COLO668 (cell line): ENCODE measurements around the gene RNASEH1.
"Not testable (repeated sequence)": the region's sequence is repeated elsewhere in the genome, so short reads cannot be mapped to it uniquely, and the experiment has no call there.

ENCODE experiments used
- DNase-seq: peaks from one replicate; lab custom pipeline; 2025; ENCODE audit not compliant: unreplicated experiment; lab: John Stamatoyannopoulos, UW

Gene RNASEH1

DNA sequence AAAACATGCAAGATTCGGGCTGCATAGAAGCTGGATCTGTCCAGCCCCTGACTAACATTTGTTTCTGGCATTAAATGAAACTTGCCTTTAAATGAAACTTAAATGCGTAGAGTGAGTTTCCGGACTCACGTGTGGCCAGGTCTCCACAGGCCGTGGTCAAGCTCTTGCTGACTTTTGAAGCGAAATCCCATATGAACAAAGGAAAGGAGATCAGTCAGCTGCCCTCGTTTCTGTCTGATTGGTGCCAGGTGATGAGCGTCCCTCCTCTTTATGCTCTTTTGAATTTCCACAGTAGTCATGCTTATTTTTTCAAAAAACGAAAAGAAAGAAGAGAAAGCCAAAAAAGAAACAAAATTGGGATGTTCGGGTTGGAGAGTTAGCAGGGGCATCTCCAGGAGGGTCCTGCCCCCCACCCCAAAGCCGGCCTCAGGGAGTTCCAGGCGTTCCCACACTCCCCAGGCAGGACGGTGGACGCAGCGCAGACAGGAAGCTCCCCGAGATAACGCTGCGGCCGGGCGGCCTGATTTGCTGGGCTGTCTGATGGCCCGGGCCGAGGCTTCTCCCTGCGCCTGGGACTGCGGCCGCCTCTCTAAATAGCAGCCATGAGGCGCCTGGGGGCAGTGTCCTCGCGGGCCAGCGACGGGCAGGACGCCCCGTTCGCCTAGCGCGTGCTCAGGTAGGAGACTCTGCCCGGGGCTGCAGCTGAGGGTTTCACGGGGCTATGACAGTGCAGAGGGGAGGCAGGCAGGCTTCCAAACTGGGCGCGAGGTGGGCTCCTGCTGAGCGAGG is 36.6 kb upstream of the RNASEH1 start, which contains the start of gene COLEC11:
TSS of gene COLEC11 (plus strand) at position 620 of the 789 bp plus-strand sequence. CDS start 9,229 bp downstream, outside the sequence.
- DNase-seq: no peak

DNA sequence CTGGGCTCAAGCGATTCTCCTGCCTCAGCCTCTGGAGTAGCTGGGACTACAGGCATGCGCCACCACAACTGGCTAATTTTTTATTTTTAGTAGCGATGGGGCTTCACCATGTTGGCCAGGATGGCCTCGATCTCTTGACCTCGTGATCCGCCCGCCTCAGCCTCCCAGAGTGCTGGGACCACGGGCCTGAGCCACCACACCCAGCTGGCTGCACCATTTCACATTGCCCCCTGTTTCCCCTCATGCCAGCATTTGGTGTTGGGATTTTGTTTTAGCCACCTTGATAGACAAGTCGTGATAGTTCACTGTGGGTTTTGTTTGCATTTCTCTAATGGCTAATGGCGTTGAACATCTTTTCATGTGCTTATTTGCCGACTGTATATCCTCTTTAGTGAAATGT is 31.0 kb upstream of the RNASEH1 start:
- no peak for DNase-seq

DNA sequence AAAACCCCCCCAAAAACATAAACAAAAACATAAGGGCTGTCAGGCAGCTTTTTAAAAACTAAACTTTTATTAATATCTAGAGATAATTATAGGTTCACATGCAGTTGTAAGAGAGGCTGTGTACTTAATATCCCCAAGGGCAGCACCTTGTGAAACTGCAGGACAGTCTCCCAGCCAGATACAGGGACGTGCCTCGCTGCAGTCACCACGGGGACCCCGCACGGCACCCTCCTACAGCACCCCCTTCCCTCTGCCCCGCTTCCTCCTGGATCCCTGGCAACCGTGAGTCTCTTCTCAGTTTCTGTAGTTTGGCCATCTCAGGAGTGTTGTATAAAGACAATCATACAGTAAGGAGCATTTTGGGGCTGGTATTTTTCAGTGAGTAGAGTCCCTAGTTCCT is 30.0 kb upstream of the RNASEH1 start:
- DNase-seq: no peak

DNA sequence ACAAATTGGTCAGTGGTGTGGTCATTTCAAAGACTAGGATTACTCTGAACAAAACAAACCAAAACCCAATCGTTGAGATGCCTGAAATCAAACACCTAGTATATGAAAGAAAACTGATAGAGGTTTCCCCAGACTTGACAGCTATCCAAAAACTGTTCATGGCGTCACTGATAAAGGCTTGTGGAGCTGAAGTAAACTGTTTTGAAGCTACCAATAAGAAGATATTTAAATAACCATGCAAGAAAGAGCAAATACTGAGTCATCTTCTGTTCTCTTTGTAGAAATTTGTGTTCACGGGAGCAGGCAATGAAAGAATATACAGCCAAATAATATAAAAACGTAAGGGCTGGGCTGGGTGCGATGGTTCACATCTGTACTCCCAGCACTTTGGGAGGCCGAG is 29.3 kb upstream of the RNASEH1 start:
- no peak for DNase-seq

DNA sequence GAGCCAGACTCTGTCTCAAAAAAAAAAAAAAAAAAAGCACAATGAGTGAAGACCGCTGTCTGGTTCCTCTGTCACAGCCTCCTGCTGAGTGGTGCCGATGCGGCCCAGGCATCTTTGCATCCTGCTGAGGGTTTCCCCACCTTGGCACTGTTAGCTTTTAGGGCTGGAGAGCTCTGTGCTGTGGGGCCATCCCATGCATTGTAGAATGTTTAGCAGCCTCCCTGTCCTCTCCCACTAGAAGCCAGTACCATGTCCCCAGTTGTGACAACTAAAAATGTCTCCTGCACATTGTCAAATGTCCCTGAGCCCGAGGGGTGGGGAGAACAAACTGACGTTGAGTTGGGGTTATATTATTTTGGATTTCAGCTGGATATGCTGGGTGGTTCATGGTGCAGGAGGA is 28.9 kb upstream of the RNASEH1 start:
- no peak for DNase-seq

DNA sequence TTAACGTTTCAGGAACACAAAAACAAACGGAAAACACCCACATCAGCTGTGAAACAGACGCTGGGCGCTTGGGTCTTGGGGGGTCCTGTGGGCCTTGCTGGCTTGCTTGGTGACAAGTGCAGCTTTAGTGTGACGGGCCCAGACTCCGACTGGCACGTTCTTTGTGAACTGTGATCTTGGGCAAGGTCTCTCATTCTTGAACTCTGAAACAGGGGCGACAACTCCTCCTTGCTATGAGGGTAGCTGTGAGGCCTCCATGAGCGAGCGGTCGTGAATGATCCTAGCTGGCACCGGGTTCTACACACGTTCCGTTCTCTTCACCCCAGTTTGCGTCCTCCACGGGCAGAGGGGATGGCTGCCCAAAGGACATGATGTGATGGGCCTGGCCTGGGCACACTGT is 28.1 kb upstream of the RNASEH1 start:
- DNase-seq: no peak

DNA sequence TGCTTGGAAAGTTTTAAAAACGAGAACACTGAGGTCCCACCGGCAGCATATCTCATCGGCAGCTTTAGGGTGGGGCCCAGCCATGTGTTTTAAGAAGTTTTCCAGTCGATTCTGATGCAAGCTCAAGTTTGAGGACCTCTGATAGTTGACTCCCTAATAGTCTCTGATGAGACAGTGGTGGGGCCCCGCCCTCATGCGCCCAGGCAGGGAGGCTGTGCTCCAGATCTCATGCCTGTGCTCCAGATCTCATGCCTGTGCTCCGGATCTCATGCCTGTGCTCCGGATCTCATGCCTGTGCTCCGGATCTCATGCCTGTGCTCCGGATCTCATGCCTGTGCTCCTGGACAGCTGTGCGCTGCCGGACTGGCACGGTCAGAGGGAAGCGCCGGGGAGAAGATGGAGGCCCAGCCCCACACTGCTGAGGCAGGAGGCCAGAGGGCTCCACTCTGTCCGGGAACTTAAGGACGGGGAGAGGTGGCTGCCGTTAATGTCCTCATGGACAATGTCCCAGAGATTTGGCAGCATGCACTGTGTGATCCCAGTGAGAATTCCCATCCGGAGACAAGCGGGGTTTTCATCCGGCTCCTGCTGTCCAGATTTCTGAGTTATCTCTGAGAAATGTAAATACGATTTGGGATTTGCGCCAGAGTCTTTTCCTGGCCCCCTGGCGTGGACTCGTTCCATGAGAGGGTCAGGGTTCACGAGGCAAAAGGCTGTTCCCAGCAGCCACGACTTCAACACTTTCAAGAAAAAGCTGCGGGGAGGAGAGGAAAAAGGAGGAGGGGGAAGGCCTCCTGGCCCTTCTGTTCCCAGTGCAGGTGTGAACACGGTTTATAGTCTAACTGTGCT is 27.4 kb upstream of the RNASEH1 start:
- DNase-seq: no peak

DNA sequence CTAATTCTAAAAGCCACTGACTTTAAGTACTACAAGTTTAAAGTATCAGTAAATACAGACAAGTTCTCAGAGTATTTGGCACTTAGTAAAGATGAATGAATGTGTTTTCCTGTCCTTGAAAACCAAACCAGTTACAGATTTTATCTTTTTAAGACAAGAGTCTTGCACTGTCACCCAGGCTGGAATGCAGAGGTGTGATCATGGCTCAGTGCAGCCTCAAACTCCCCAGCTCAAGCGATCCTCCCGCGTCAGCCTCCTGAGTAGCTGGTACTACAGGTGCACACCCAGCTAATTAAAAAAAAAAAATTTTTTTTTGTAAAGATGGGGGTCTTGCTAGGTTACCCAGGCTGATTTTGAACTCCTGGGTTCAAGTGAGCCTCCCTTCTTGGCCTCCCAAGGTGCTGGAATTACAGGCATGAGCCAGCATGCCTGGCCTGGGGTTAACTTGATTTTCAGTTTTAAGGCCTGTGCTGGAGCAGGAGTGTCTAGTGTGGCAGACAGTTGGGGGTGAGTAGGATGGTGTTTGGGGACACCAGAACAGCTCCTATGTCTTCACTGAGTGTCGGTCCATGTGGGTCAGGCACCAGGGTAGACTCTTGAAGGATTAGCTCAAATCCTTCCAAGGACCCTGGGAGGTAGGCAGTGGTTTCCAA is 26.6 kb upstream of the RNASEH1 start:
- DNase-seq: no peak

DNA sequence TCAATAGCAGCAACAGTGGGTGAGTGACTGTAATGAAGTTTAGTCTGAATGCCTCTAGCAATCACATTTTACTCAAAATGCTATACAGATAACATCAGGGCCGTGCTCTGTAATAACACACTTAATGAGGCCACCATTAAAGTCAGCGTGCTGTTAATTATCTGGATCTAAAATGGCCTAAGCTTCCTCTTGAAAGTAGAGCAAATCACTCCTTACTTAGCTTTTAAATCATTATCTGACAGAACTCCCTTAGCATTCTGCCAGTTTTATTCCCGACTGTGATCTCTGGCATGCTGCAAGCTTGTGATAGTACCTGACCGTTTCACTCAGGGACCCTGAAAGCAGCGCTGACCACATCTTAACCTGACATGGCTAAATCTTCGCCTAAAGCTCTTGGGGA is 25.9 kb upstream of the RNASEH1 start:
- no peak for DNase-seq

DNA sequence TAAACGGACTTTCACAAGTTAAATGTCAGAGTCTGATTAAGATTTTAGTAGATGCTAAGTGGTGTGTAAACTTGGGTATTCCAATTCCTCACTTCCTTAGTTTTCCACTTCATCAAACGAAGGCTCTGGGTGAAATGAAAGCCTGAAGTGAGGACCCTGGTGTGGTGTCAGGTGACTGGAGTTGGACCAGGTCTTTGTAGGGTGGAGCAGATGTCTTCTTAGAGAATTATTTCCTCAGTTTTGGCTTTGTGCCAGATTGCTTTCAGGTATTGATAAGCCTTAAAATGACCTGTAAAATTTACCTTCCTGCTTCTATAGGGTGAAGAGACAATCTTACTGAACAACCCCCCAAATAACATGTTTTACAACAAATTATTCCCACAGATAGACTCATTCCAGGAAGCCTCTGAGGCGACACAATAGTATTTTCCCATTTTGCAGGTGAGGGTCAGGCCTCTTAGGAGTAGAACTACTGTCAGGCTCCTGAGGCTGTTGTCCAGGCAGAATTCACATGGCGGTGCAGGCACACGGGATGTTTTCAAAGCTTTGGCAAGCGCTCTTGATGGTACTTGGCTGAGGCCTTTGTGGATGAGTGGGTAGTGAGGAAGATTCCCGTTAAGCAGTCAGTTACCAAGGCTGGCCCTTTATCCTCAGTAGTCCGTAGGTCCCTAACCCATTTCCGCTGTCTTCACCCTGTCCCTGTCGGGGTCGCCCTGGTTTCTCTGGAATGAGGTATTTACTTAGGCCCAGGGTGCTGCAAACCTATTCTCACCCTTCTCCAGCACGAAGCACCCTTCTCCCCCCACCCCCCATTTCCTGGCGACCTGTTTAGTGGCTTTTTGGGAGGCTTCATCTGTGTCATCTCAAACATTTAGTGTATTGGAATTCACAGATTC is 23.5 kb upstream of the RNASEH1 start:
- no peak for DNase-seq

DNA sequence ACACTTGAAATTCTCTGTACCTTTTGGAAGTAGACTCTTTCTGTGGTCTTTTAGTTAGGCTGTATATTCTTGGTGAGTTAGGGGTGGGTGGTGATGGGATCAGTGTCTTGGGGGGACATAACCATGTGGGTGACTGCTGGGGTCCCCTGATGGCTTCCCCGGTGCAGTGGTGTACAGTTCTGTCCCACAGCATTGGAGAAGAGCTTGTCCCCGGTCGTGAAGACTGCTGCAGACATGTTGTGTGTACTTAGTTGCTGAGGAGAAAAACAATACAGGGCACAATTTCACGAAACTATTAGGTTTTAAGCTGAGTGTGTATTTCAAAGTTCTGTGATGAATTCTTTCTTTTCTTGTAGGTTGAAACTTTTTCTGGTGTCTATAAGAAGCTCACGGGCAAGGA is 22.3 kb upstream of the RNASEH1 start:
- no peak for DNase-seq

DNA sequence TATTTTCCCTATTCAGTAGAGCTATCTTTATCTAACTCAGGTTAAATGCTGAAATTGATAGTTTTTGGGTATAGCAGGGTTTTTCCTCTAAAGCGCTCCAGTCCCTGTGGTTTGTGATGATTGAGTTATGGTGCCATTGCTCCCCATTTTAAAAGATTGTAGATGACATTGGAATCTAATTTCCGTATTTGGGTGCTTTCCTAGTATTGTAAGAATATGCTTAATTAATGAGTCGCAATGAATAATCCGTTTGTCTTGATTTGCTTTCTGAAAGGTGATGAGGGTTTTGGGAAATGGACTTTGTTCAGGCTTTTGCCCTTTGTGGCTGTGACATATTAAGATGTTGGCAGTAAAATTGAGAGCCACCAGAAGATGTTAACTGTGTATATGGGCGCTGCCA is 20.9 kb upstream of the RNASEH1 start:
- DNase-seq: no peak

DNA sequence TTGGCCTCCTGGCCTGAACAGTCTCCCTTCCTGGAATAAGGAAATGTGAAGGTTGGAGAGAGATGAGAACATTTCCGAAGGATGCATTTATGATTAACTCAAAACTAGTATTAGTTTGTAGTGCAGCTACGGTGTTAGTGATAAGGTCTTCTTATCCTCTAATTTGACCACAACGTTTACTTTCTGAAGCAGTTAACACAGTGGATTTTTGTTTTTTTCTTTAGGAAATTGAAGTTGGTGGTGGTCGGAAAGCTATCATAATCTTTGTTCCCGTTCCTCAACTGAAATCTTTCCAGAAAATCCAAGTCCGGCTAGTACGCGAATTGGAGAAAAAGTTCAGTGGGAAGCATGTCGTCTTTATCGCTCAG is 18.1 kb upstream of the RNASEH1 start:
- DNase-seq: not testable (repeated sequence)

DNA sequence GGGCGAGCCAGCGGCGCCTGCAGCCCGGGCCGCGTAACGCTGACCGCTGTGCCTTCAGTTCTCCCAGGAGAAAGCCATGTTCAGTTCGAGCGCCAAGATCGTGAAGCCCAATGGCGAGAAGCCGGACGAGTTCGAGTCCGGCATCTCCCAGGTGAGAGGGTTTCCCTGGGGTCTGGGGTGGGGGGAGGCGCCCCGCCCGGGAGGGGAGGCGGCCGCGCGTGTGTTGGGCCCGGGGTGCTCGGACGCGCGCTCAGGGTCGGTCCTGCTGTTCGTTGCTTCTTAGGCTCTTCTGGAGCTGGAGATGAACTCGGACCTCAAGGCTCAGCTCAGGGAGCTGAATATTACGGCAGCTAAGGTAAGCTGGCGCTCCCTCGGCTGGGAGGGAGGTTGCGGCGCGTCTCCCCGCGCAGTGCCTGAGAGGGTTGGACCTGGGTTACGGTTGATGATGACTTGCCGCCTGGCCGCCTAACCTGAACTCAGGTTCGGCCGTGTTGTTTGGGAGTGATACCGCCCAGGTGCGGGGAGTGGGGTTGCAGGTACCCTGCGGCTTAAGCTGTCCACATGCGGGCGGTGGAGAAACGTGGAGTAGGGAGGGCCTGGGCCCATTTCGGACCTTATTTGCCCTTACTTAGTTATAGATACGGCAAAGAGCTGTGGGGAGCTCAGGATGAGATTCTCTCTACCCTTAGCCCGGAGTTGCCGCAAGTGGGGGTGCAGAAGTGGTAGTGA is 17.6 kb upstream of the RNASEH1 start:
- DNase-seq: peak; percentile 58

DNA sequence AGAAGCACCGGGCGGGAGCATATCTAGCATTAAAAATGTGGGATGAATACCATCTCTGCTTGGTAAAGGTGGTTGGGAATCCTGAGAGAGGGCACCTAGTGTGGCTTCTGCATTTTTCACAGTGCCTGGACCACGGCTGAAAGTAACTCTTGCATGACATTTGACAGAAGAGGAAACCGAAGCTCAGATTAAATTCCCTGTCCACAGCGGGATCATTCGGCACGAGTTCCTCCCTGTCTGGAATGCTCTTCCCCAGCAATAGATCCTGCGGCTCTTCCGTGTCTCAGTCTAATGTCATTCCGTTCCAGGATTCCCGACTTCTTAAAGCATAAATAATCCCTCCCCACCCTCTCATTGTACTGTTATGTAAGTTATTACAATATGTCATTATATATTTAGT is 16.0 kb upstream of the RNASEH1 start:
- DNase-seq: no peak

DNA sequence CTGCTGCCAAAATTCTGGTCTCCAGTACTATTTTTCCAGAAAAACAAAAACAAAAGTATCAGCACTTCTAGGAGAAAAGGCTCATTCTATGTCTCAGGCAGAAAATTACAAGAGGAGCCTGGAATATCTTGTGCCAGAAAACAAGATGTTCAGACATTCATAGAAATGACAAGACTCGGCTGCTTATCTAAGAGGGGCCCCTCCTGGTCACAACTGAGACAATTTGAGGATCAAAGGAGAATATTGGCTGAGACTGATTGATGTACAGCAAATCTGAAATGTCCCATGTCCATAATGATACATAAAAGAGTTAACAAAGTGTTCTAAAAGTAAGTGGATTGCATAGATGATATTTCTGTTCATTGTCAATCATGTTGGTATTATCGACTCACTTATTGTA is 14.5 kb upstream of the RNASEH1 start:
- no peak for DNase-seq

DNA sequence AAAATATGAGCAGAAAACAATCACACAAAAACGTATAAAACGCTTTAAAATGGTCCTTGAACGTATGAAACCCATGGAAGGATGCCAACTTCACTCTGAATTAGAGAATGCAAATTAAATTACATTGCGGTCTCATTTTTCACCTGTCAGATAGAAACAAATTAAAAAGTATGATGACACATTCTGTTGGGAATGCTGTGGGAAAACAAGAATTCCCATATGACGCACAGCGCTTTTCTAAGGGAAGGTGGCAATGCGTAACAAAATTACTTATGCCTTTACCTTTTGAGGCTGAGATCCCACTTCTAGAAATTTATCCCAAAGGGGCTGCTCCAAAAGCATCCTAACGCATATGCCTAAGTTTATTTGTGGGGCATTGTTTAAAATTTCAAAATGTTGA is 13.2 kb upstream of the RNASEH1 start:
- no peak for DNase-seq

DNA sequence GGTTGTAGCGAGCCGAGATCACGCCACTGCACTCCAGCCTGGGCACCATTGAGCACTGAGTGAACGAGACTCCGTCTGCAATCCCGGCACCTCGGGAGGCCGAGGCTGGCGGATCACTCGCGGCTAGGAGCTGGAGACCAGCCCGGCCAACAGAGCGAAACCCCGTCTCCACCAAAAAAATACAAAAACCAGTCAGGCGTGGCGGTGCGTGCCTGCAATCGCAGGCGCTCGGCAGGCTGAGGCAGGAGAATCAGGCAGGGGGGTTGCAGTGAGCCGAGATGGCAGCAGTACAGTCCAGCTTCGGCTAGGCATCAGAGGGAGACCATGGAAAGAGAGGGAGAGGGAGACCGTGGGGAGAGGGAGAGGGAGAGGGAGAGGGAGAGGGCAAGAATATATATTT is 11.5 kb upstream of the RNASEH1 start:
- DNase-seq: not testable (repeated sequence)

DNA sequence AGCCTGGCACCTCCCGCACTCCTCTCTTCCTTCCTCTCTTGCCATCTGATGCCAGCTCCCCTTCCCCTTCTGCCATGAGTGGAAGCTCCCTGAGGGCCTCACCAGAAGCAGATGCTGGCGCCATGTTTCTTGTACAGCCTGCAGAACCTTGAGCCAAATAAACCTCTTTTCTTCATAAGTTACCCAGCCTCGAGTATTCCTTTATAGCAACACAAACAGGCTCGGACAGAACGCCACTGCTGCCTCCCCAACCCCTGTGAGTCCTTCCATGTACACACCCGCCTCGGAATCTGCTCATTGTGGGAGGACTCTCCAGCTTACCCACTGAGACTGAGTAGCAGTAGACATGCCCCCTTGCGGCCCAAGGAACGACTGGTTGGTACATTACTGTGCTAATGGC is 8.7 kb upstream of the RNASEH1 start:
- DNase-seq: no peak

DNA sequence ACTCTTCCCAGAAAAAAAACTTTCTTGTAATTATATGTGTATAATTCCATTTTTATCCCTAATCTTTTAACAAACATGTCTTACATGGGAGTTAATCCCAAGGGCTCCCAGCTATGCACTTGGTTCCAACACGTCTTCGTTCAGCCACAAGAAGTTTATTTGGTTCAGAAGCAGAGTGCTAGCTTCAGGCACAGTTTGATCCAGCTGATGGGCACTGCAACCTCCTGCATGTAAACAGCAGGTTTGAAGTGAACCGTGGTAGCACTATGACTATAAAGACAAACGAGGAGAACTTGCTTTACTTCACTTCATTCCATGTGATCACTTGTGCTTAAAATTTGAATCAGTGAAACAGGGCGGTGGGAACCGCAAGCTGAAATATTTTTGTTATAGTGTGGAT is 7.0 kb upstream of the RNASEH1 start:
- no peak for DNase-seq
